Activated T-cell treated with anti-CD3 and anti-CD28 coated beads for 24 hours (primary cell): ENCODE measurements around the gene HYAL2.

Experiments used
- DNase-seq: peaks from one replicate; pipeline ENCODE4 v3.0.0-alpha.2; 2020; ENCODE audit warnings: low read depth

The HYAL2 gene, protein sequence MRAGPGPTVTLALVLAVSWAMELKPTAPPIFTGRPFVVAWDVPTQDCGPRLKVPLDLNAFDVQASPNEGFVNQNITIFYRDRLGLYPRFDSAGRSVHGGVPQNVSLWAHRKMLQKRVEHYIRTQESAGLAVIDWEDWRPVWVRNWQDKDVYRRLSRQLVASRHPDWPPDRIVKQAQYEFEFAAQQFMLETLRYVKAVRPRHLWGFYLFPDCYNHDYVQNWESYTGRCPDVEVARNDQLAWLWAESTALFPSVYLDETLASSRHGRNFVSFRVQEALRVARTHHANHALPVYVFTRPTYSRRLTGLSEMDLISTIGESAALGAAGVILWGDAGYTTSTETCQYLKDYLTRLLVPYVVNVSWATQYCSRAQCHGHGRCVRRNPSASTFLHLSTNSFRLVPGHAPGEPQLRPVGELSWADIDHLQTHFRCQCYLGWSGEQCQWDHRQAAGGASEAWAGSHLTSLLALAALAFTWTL

DNA sequence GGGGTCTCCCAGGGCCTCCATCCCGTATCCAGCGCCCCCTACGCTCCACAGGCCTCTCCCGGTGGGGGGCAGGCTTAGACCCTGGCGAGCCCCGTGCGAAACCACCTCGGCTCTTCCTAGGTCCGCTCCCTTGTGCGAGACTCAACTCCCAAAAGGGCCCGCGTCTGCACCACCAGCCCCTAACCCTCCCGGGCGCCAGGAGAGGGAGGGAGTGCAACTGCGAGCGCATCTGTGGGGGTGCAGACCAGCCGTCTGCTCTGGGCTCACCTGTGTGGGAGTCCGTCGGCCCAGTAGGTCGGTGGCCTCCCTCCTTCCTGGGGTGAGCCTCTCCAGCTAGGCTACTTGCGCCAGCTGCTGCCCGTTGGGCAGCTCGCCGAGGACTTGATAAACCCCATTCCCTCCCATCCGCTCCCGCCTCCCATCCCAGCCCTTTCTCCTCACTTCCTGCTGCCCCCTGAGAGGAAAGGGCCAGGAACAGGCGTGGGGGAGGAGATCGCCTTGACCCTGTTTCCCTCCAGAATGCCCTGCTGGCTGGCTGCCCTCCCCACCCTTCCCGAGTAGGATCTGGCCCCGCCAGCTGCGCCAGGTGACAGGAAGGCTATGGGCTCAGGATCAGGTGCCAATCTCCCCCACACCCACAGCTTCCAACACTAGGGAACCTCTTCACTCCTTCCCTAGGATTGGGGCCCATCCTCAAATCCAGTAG lies at the start of gene HYAL2:
Gene HYAL2 (minus strand): TSS at position 360 of the 706 bp plus-strand sequence. CDS start 2,256 bp downstream, outside the sequence.
- no peak for DNase-seq

DNA sequence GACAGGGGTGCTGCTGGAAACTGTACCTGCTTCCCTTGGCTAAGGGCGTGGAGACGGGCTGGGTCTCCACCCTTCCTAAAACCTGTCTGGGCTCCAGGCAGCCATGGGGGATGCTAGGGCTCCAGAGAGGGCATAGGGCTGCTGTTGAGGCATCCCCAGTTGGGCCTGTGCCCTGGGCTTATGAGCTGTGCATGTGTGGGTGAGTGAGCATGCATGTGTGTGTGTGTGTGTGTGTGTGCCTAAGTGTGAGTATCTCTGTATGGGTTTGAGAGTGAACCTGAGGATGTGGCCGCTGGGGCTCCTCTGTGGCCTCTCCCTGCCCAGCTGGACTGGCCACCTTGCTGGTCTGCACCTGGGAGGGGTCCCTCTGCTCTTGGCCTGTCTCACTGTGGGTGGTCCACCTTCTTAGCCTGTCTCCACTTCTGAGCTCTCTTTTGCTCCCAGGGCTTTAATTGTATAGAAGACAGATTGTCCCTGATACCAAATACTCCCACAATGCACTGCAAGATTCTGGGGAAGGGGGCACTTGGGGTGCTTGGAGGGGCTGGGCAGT lies 48.7 kb upstream of the HYAL2 start:
- DNase-seq = no peak

DNA sequence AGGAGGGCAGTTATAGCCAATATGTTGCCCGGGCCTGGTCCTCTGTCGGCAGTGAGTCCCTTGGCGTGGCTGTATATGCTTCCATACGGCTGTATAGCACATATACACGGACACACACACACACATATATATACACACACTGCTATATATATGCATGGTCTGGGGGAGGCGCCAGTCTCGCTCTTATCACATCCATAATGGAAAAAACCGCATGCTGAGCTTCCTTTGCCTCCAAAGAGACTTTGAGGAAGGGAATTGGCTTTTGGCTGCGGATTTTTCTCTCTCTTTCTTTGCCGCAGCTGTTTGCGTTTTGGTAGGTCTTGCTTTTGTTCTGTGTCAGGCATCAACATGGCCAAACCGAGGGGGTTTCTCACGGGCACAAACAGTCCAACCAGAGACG lies 48.0 kb upstream of the HYAL2 start:
- no peak for DNase-seq

DNA sequence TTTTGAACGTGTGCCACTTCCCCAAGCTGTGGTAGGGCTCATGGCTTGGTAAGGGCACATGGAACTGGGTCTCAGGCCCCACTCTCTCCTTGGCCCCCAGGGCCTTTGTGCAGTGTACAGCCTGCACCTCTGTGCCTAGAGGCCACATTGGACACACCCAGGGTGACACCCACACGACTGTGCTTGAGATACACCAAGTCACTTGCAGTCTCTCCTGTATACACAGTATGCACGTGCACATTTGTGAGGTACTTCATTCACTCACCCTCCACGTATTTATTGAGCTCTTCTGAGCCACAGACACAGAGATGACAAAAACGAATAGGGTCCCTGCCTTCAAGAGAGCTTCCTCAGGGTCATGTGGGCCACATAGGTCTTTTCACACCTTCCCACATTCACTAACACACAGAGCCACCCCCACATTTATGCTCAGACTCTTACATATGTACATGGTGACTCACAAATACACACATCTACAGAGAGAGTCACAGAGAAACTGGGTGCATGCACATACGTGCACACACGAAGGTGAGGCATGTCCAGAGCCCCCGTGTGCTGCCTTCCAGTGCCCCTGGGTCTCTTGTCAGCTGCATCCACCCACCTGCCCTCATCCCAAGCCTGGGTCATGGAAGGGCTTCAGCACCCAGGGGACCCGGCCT lies 46.6 kb upstream of the HYAL2 start:
- DNase-seq = no peak

DNA sequence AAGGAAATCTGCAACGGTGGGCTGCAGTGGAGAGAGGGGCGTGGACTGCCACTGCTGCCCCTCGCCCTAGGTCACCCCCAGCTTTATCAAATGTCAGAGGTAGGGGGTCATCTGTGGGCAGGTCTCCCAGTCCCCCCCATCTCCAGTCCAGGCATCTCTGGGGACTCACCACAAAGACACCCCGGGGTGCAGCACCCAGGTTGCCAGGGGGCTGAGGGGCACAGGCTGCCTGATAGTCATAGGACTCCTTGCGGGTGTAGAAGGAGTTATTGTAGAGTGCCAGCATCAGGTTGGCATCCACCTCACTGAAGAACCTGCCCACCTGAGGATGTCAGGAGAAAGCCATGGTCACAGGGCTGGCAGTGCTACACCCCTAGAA lies 43.3 kb upstream of the HYAL2 start:
- no peak for DNase-seq

DNA sequence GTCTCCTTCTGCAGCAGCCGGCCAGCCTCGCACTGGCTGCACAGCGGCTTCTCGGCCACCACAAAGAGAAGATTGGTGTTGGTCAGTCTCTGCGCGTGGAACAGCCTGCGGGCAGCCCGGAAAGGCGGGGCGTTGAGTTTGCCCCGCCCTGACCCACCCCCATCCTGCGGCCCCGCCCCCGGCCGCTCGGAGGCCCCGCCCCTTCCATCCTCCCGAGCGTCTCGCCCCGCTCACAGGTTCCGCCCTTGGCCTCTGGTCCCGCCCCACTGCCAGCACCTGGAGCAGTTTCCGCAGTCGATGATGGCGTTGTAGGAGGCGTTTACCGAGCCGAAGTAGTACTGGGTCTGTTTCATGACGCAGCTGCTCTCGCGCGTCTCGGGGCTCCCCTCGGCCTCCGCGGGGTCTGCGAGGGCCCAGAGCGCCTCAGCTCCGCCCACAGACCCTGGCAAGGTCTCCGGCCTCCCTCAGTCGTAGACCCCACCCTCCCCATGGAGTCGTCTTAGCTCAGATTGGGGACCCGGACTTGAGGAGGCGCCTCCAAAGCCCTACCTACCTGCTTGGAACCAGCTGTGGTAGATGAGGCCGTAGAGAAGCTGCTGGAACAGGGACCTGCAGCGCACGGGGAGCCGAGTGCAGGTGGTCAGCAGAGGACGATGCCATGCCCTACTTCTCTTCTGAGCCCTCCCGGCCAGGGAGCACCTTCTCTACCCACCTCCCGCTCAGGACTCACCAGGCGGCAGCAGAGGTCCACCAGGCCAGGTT lies 42.7 kb upstream of the HYAL2 start:
- DNase-seq = peak; percentile 91

DNA sequence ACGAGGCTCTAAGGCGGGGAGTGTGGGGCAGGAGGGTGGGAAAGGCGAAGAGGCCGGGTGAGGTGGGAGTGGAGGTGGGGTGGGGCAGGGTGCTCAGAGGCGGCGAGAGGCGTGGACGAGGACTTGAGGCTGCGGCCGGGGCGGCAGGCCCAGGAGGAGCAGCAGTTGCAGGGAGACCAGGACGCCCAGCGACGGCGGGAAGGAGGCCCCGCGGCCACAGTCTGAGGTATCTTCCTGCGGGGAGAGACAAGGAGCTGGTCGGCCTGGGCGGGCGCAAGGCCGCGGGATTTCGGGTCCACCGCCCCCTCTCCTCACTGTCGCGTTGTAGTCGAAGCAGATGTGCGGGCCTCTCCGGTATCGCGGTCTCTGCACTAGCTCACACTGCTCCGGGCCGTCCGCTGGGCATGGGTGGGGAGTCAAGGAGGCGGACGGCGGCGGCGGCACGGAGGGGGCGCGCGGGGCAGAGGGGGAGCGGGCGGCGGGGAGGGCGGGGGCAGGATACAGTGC lies 42.1 kb upstream of the HYAL2 start:
- DNase-seq = no peak

DNA sequence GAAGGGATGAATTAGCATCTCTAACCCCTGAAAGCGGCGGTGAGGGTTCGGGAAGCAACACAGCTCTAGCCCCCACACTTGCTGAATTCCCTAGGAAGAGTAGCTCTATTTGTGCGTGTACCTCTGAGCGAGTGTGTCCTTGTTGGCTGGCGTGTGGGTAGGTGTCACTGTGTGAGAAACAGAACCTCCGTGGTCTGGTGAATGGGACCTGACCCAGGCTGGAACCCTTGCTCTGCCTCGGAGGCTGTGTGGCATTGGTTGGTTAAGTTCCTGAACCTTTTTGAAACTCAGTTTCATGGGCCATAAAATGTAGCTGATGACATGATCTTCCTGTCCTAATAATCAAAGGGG lies 37.2 kb upstream of the HYAL2 start:
- DNase-seq = no peak

DNA sequence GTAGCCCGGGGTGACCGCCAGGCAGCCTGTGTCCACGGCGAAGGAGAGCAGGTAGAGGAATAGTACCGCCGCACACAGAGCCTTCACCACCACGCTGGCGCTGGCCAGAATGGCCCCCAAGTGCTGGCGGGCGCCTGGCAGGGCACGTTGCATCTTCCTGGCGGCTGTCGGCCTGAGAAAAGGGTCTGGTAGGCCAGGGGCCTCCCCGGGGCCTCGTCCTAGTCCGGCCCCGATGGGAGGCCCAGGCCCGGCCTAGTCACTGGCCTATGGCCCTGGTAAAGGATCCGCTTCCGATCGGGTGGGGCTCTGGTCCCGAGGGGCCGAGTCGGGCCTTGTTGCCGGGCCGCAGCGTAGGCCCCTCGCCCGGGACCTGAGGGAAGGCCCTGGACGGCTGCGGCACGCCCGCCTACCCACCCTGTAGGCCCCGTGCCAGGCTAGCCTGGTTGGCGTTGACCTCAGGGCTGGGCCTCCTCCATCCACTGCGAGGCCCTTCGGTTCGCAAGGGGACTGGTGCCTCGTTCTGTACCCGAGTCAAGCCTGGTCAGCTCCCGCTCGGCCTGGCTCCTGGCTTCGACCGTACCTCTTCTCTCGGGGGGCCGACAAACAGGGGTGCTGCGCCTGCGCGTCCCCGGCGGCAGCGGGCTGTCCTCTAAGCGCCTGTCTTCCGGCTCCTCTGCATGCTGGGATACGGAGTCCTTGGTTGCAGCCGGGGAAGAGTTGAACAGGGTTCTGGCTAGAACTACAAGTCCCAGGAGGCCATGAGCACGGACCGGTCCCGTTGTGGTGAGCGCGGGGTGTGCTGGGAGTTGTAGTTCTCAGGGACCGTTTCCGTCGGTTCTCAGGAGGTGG lies 36.6 kb upstream of the HYAL2 start, which contains the start of gene TMEM115:
Gene TMEM115 (minus strand): TSS at position 611 of the 849 bp plus-strand sequence. CDS start 458 bp downstream, at position 153.
- DNase-seq = peak; percentile 94

DNA sequence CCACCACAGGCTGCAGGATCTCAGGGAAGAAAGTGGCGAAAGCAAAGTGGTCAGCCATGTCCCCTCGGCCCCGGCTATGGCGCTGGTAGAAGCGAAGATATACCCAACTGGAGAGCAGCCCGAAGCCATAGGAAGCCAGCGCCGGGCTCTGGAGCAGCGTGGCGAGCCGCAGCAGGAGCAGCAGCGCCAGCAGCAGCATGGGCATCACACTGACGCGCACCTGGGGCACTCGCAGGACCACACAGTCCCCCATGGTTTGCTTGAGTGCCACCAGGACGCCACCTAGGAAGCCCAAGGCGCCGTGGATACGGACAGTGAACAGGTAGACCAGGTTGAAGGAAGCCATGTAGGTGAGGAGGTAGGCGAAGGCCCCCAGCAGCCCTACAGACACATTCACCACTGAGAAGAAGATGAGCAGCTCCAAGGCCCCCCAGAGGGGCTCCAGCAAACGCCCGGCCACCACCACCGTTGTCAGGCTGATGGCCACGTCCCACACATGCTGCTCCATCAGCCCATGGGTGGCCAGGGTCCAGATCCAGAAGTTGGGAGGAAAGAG lies 35.9 kb upstream of the HYAL2 start:
- no peak for DNase-seq

DNA sequence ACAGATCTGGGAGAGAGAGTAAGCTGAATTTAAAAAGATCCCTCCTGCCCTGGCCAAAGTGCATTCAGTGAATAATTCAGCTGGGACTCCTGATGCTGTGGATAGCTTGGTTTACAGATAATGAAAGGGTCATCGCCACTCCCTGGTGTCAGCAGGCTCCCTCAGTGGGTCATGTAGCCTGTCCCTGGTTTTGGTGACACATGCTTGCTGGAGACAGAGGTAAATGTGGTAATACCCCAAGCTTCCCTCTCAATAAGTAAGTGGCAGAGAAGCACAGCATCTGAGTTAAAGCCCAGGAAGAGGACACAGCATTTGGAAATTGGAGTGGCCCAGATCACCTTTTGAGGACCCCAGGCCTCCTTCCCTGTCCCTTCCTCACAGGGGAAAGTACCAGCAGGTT lies 34.9 kb upstream of the HYAL2 start:
- DNase-seq = no peak

DNA sequence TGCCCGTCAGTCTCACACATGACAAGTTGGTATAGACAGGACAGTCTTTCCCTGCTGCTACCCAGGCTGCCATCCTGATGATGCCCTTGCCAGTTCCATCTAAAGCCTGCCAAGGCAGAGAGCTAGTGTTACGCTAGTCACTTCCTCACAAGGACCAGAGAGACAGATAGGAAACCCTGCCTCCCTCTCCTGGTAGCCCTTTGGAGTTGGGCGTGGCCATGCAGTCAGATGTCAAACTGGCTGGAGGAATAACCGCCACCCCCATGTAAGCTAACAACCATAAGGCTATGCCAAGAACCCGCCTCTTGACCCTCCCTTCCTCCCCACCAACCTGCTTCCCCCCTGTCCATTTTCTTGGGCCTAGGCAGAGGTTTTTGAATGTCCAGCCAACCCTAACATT lies 34.0 kb upstream of the HYAL2 start:
- no peak for DNase-seq

DNA sequence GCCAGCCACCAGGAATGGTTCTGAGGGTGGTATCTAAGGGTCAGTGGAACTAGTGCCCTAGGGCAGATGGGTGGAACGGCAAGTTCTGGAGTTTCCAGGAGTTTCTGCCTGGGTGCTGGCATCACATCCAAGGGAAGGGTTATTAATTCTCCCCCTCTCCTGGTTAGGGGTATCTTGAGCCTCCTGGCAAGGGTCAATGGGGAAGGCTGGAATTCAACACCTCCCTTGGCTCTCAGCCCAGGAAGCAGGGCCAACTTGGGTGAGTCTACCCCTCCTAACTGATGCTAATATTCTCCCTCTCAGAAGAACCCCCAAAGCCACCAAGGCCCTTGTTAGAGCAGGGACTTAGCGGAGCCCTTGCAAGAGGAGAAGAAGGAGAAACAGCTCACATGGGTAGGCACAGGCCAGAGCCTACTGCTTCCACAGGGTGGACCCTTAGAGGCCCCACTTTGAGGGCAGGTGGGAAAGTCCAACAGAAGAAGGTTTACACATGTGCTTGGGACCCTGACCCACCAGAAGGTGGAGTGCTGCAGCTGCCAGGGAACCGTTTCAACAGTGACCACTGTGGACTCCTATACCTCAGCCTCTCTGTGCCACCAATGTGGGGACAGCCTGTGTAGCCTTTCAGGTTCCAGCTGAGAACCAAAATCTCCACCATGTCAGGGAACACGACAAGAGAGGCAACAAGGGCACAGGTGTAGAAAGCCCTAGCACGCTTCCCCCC lies 33.4 kb upstream of the HYAL2 start:
- DNase-seq = no peak

DNA sequence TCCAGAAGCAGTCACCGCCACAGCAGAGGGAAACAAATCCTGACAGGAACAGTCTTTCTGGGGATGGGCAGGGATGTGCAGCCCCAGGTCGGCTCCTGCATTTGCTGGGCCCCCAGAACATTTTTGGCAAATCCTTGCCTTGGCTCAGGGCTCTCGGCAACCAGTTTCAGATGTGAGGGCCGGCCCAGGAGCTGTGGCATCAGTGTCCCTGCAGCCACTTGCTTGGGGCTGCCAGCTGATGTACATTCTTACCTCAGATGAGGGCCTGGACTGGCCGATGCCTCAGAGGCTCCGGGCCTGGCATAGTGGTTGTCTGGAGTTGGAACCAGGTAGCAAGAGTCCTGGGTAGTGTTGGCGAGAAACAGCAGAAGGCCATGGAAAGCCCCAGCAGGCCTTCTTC lies 32.3 kb upstream of the HYAL2 start:
- DNase-seq = no peak

DNA sequence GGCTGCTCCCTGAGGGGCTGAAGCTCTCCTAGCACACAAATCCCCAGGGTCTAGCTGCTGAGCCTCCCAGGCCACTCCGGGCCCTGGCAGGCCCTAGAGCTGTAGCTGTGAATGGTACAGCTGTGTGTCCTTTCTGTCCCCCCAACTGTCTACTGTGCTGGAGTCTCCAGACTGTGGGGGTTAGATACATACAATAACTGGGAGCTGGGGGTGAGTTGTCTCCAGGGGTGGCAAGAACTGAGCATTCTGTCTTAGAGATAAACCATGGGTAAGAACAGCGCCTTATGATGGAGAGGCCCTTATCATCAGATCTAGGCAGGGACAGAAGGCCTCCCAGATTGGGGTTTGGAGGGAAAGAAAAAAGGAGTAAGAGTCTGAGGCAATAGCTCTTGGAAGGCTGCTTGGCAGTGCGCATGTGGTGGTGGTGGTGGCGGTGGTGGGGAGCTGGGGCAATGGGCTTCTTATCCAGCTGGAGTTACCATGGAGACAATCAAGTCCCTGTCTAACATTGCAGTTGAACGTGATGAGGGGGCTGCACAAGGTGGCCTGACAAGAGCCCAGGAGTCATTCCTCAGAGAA lies 31.7 kb upstream of the HYAL2 start:
- no peak for DNase-seq

DNA sequence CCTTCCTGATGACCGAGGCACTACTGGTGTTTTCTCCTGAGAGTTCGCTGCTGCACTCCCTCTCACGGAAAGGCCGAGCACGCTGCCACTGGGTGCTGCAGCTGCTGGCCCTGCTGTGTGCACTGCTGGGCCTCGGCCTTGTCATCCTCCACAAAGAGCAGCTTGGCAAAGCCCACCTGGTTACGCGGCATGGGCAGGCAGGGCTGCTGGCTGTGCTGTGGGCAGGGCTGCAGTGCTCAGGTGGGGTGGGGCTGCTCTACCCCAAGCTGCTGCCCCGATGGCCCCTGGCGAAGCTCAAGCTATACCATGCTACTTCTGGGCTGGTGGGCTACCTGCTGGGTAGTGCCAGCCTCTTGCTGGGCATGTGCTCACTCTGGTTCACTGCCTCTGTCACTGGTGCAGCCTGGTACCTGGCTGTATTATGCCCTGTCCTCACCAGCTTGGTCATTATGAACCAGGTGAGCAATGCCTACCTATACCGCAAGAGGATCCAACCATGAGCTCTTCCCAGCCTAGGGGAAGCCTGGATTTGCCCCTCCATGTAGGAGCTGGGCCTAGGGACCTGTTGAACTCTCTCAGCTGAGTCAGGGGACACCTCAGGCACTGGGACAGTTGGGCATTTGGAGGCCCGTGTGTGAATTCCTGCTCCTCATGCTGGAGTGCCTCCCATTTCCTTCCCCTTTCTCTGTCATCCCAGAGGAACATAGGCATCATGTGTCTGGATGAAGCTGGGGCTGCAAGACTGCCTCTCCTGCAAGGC lies 30.9 kb upstream of the HYAL2 start:
- no peak for DNase-seq

DNA sequence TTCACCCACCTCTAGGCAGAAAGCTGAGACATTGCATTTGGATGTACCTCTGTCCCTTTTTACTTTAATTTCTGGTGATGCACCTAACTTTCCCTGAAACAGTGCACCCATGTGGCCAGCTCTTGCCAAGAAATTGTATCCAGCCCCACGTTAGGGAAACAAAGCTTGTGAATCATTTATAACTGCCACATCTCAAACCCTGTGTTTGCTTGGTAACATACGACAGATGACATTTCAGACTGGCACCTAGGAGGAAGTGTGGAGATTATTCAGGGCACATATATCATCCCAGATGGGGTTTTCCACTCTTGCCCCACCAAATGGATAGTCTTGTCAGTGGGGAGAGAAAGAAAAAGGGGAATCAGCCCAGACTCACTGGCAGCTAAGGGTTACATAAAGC lies 30.2 kb upstream of the HYAL2 start:
- DNase-seq = no peak

DNA sequence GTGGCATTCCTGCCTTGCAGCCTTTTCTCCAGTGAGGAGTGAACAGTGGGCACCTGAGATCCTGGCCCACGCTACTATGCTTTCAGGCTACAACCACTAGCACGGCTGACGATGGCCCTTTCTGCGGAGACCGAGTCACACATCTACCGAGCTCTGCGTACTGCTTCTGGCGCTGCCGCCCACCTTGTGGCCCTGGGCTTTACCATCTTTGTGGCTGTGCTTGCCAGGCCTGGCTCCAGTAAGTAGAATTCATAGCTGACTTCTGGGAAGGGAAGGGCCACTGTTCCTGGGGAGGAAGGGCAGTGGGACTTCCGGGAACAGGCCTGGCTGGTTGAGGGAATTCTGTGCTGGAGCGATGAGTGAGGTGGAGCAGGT lies 28.8 kb upstream of the HYAL2 start:
- no peak for DNase-seq
